HG02610 (cell line): Measurements from ENCODE around the gene DDI2.

Experiments used
- ATAC-seq: cut with Tn5 transposase; IDR thresholded peaks from one replicate; pipeline ENCODE4 v1.9.1; 2021; ENCODE audit warnings: mild to moderate bottlenecking, moderate library complexity; ENCODE audit not compliant: unreplicated experiment

DDI2 gene

GRCh38 chr1:15605398-15606383 lies 11.6 kb upstream of the DDI2 start:
- no peak for ATAC-seq

- ATAC-seq, result no peak
These were observed 7.6 kb upstream of the DDI2 start for GRCh38 chr1:15609631-15610030.

- ATAC-seq, result no peak
These were observed 7.1 kb upstream of the DDI2 start for GRCh38 chr1:15610167-15610566.

- no peak for ATAC-seq
These were observed 685 bp upstream of the DDI2 start for GRCh38 chr1:15616373-15617172.

GRCh38 chr1:15618077-15618654 lies 908 bp downstream of the DDI2 start:
- no peak for ATAC-seq

GRCh38 chr1:15618655-15619525 lies 1.6 kb downstream of the DDI2 start:
- ATAC-seq, result no peak

GRCh38 chr1:15620155-15620545 lies 2.9 kb downstream of the DDI2 start:
- no peak for ATAC-seq

- no peak for ATAC-seq
These were observed 3.8 kb downstream of the DDI2 start for GRCh38 chr1:15620902-15621682.

- ATAC-seq, result no peak
These were observed 4.7 kb downstream of the DDI2 start for GRCh38 chr1:15621975-15622374.

- ATAC-seq, result no peak
These were observed 5.6 kb downstream of the DDI2 start for GRCh38 chr1:15622712-15623373.

- ATAC-seq, result no peak
These were observed 6.2 kb downstream of the DDI2 start for GRCh38 chr1:15623435-15623834.

GRCh38 chr1:15624133-15624714 lies 7.0 kb downstream of the DDI2 start:
- no peak for ATAC-seq

GRCh38 chr1:15625056-15625917 lies 8.0 kb downstream of the DDI2 start:
- ATAC-seq, result no peak

- ATAC-seq, result no peak
These were observed 9.2 kb downstream of the DDI2 start for GRCh38 chr1:15626269-15626950.

GRCh38 chr1:15627343-15627988 lies 10.2 kb downstream of the DDI2 start:
- peak; percentile 91 for ATAC-seq

- peak; percentile 9 for ATAC-seq
These were observed 10.7 kb downstream of the DDI2 start for GRCh38 chr1:15628003-15628402.
